GM21576 (cell line): Measurements from ENCODE around the gene OPA1.

Experiments
- ATAC-seq: cut with Tn5 transposase; IDR thresholded peaks from one replicate; pipeline ENCODE4 v1.9.1; 2021; ENCODE audit warnings: mild to moderate bottlenecking, moderate library complexity; ENCODE audit not compliant: unreplicated experiment

The OPA1 gene

GRCh38 chr3:193732391-193732790, 139.4 kb downstream of the OPA1 start:
- no peak for ATAC-seq

GRCh38 chr3:193732827-193733226, 139.8 kb downstream of the OPA1 start:
- no peak for ATAC-seq

GRCh38 chr3:193734737-193735366, 141.8 kb downstream of the OPA1 start:
- ATAC-seq = no peak

GRCh38 chr3:193735850-193736249, 142.8 kb downstream of the OPA1 start:
- ATAC-seq = no peak

GRCh38 chr3:193736616-193737015, 143.6 kb downstream of the OPA1 start:
- ATAC-seq = no peak

- ATAC-seq = no peak
These were observed 144.3 kb downstream of the OPA1 start for GRCh38 chr3:193737191-193737751.

- peak; percentile 53 for ATAC-seq
These were observed 149.6 kb downstream of the OPA1 start for GRCh38 chr3:193742628-193743027.

- peak; percentile 72 for ATAC-seq
These were observed 150.7 kb downstream of the OPA1 start for GRCh38 chr3:193743702-193744047.

- ATAC-seq = no peak
These were observed 151.2 kb downstream of the OPA1 start for GRCh38 chr3:193744048-193744821.

- ATAC-seq = no peak
These were observed 152.0 kb downstream of the OPA1 start for GRCh38 chr3:193744822-193745684.

- ATAC-seq = no peak
These were observed 153.8 kb downstream of the OPA1 start for GRCh38 chr3:193746832-193747231.
